Muscle of arm (tissue), 14 donors: Measurements from ENCODE around the gene P4HA3. TPM values are rescaled to one million over a fixed set of nuclear protein-coding genes. Genes with fewer than 3 reads are reported as not detected.
A peak's percentile ranks its signal among the peaks of the same experiment; 100 is the strongest.
"Not testable (repeated sequence)": the region's sequence is repeated elsewhere in the genome, so short reads cannot be mapped to it uniquely, and the experiment has no call there.

ENCODE experiments used
- DNase-seq: peaks from one replicate; pipeline ENCODE4 v3.0.0-alpha.2; 2013
- long read RNA-seq, 11 donors: transcript quantifications; one replicate each; lab custom pipeline, GENCODE V29; 2026
- polyA plus RNA-seq, 12 donors: library from polyadenylated mRNA; unstranded; fragments of 120-200 nt; gene quantifications; one replicate each; pipeline ENCODE4 v1.2.1, GENCODE V29; 2013; ENCODE audit not compliant: insufficient read length in 12 of 12

The P4HA3 gene
- 1 to 10 TPM in 10 of 12 donors, not detected in 2; 1.3 to 3.6 (median 2.4) TPM for polyA plus RNA-seq
- long read RNA-seq, donor 1, partial matches to known transcripts: 5 of 19 reads
- long read RNA-seq, donor 1, other reads (novel, unspliced or antisense): 14 of 19 reads
- long read RNA-seq, donor 2: 0 reads
- long read RNA-seq, donor 3: 0 reads
- long read RNA-seq, donor 4, partial matches to known transcripts: 25 of 25 reads
- long read RNA-seq, donor 4, other reads (novel, unspliced or antisense): 0 of 25 reads
- long read RNA-seq, donor 5: 0 reads
- long read RNA-seq, donor 6, partial matches to known transcripts: 27 of 27 reads
- long read RNA-seq, donor 6, other reads (novel, unspliced or antisense): 0 of 27 reads
- long read RNA-seq, donor 7: 0 reads
- long read RNA-seq, donor 8: 0 reads
- long read RNA-seq, donor 9: 0 reads
- long read RNA-seq, donor 10, partial matches to known transcripts: 0 of 1 reads
- long read RNA-seq, donor 10, other reads (novel, unspliced or antisense): 0 of 1 reads
- long read RNA-seq, donor 11, partial matches to known transcripts: 19 of 19 reads
- long read RNA-seq, donor 11, other reads (novel, unspliced or antisense): 0 of 19 reads

- no peak for DNase-seq
Measured at GRCh38 chr11:74311352-74311926, at the start of gene P4HA3. Gene P4HA3, minus strand, starts transcription at chr11:74311640. Its CDS starts 29 bp downstream, at chr11:74311611.

GRCh38 chr11:74357449-74357848 is 46.0 kb upstream of the P4HA3 start:
- no peak for DNase-seq

- no peak for DNase-seq
Measured at GRCh38 chr11:74355626-74356025, 44.2 kb upstream of the P4HA3 start.

- no peak for DNase-seq
Measured at GRCh38 chr11:74354036-74354435, 42.6 kb upstream of the P4HA3 start.

GRCh38 chr11:74347381-74347780 is 35.9 kb upstream of the P4HA3 start:
- DNase-seq: no peak

- no peak for DNase-seq
Measured at GRCh38 chr11:74345420-74345819, 34.0 kb upstream of the P4HA3 start.

- no peak for DNase-seq
Measured at GRCh38 chr11:74341921-74342320, 30.5 kb upstream of the P4HA3 start.

- no peak for DNase-seq
Measured at GRCh38 chr11:74339619-74340018, 28.2 kb upstream of the P4HA3 start.

- no peak for DNase-seq
Measured at GRCh38 chr11:74338963-74339362, 27.5 kb upstream of the P4HA3 start.

- no peak for DNase-seq
Measured at GRCh38 chr11:74333193-74333592, 21.8 kb upstream of the P4HA3 start.

- no peak for DNase-seq
Measured at GRCh38 chr11:74332291-74332690, 20.9 kb upstream of the P4HA3 start.

- DNase-seq: not testable (repeated sequence)
Measured at GRCh38 chr11:74331000-74331399, 19.6 kb upstream of the P4HA3 start.

GRCh38 chr11:74330075-74330858 is 18.8 kb upstream of the P4HA3 start:
- DNase-seq: no peak

- no peak for DNase-seq
Measured at GRCh38 chr11:74327076-74327475, 15.6 kb upstream of the P4HA3 start.

- DNase-seq: no peak
Measured at GRCh38 chr11:74326665-74327064, 15.2 kb upstream of the P4HA3 start.

- DNase-seq: peak; percentile 73
Measured at GRCh38 chr11:74325649-74326645, 14.5 kb upstream of the P4HA3 start.

- DNase-seq: no peak
Measured at GRCh38 chr11:74322667-74323066, 11.2 kb upstream of the P4HA3 start.

- DNase-seq: peak; percentile 35
Measured at GRCh38 chr11:74321487-74322188, 10.2 kb upstream of the P4HA3 start.

GRCh38 chr11:74320538-74320937 is 9.1 kb upstream of the P4HA3 start:
- DNase-seq: no peak

- DNase-seq: peak; percentile 40
Measured at GRCh38 chr11:74319139-74319816, 7.8 kb upstream of the P4HA3 start.
